H1 (cell line): ENCODE measurements around the gene NXPE1.

Experiments used
- CTCF ChIP-seq, 3 experiments: IDR thresholded peaks; 1 replicate in 2 of 3; 2 replicates in 1 of 3; pipeline versions ENCODE4 v1.5.1 to v1.6.1; 2011; ENCODE audit warnings: low read length in 3 of 3, mild to moderate bottlenecking in 3 of 3, inconsistent platforms in 2 of 3, low read depth in 1 of 3, moderate library complexity in 1 of 3; ENCODE audit not compliant: insufficient read depth in 1 of 3; ENCODE audit errors: control extremely low read depth in 1 of 3
- EZH2 ChIP-seq: fragments of 200-600 bp; sonication (generic); IDR thresholded peaks from 2 replicates; pipeline ENCODE4 v1.7.1; 2012; ENCODE audit warnings: low read depth, mild to moderate bottlenecking, moderate library complexity, low read length, inconsistent platforms; ENCODE audit not compliant: severe bottlenecking
- MAFK ChIP-seq: IDR thresholded peaks from 2 replicates; pipeline ENCODE4 v1.6.1; 2012; ENCODE audit warnings: low read depth, mild to moderate bottlenecking, improper control_type of control experiment, low read length
- PHF8 ChIP-seq: fragments of 200-600 bp; sonication (generic); conservative IDR thresholded peaks from 2 replicates; pipeline ENCODE4 v1.7.1; 2012; ENCODE audit warnings: low read depth, mild to moderate bottlenecking, inconsistent platforms, low read length, moderate library complexity
- POLR2AphosphoS5 ChIP-seq: IDR thresholded peaks from 2 replicates; pipeline ENCODE4 v1.6.1; 2011; ENCODE audit warnings: low read depth, low read length
- RAD21 ChIP-seq, 2 experiments: IDR thresholded peaks in 1 of 2; conservative IDR thresholded peaks in 1 of 2; 2 replicates each; pipeline ENCODE4 v1.6.1; 2011; ENCODE audit warnings: low read depth in 2 of 2, low read length in 2 of 2, improper control_type of control experiment in 1 of 2, inconsistent platforms in 1 of 2, mild to moderate bottlenecking in 1 of 2, moderate library complexity in 1 of 2
- SIRT6 ChIP-seq: IDR thresholded peaks from one replicate; pipeline ENCODE4 v1.7.1; 2012; ENCODE audit warnings: low read length, inconsistent platforms
- SRF ChIP-seq: IDR thresholded peaks from 2 replicates; pipeline ENCODE4 v1.6.1; 2011; ENCODE audit warnings: mild to moderate bottlenecking, low read depth, low read length, moderate library complexity
- YY1 ChIP-seq: IDR thresholded peaks from 2 replicates; pipeline ENCODE4 v1.6.1; 2011; ENCODE audit warnings: low read depth, mild to moderate bottlenecking, low read length
- TF ChIP-seq, protein P1 (sequence below): IDR thresholded peaks from 2 replicates; pipeline ENCODE4 v1.6.1; 2012; ENCODE audit warnings: inconsistent platforms

GRCh38 chr11:114604886-114605285 lies 45.2 kb upstream of the NXPE1 start:
- TF ChIP-seq CTCF (IDR thresholded peaks at IDR 0.05; ENCODE audit: control extremely low read depth in 1 of 3, insufficient read depth in 1 of 3, low read depth in 1 of 3, low read length in 3 of 3) (no peak), POLR2AphosphoS5 (no peak), RAD21 (IDR thresholded peaks at IDR 0.05 in 1 of 2, conservative IDR thresholded peaks at IDR 0.05 in 1 of 2; ENCODE audit: low read depth in 2 of 2, low read length in 2 of 2) (no peak), SIRT6 (no peak), SRF (no peak), EZH2 (no peak), YY1 (no peak), MAFK (no peak), PHF8 (no peak)
- TF ChIP-seq, protein P1, sequence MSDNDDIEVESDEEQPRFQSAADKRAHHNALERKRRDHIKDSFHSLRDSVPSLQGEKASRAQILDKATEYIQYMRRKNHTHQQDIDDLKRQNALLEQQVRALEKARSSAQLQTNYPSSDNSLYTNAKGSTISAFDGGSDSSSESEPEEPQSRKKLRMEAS, result no peak
